Measurements from ENCODE around the gene PRPF19. TPM values are rescaled to one million over a fixed set of nuclear protein-coding genes. Genes with fewer than 3 reads are reported as not detected.

The PRPF19 gene
- total and polyA plus RNA-seq, 2 of the 8 experiments (the other 6 are each of a cell fraction or from before 2014, with no cell fraction given), result 107 to 141 TPM

GRCh38 chr11:60863550-60864521, 42.5 kb downstream of the PRPF19 start:
- H3K23me2 ChIP-seq (ENCODE audit: low read depth, low read length), result no peaks in the 10 kb centered on the region
- CTCF ChIA-PET (ENCODE audit: partially characterized antibody), result interaction anchor here (0.5 to 6.5 kb wide), 5 partner anchors 9 to 32 kb away, joined by 3 to 38 read pairs (median 4); no protein-coding TSS in a partner anchor
- DNase-seq (ENCODE audit: low read depth in 1 of 2, low spot score in 2 of 2) (no peak), FAIRE-seq (no peak)
- H3K79me2 ChIP-seq (ENCODE audit: control insufficient read depth in 1 of 2, insufficient read depth in 2 of 2, low read length in 2 of 2), result no peaks in the 10 kb centered on the region
- TF ChIP-seq POLR2AphosphoS5 (IDR thresholded peaks at IDR 0.05; ENCODE audit: low read depth, low read length), result no peak
- no peak for TF ChIP-seq SIRT6 (IDR thresholded peaks at IDR 0.05; ENCODE audit: low read length)
- TF ChIP-seq SAP30 (IDR thresholded peaks at IDR 0.05; ENCODE audit: insufficient read depth, insufficient replicate concordance, low read length), result no peak
- TF ChIP-seq PHF8 (conservative IDR thresholded peaks at IDR 0.05; ENCODE audit: low read depth, low read length), result no peak
- no peak for TF ChIP-seq SP1 (IDR thresholded peaks at IDR 0.05; ENCODE audit: low read depth, low read length)
- no peak for TF ChIP-seq TEAD4 (IDR thresholded peaks at IDR 0.05; ENCODE audit: low read depth, low read length)
- no peak for TF ChIP-seq HDAC6 (IDR thresholded peaks at IDR 0.05; ENCODE audit: low read depth, low read length)
- no peaks in the 10 kb centered on the region for H3K9me3 ChIP-seq (ENCODE audit: insufficient read depth in 2 of 2, low read depth in 1 of 2, low read length in 1 of 2)
- H3K14ac ChIP-seq (ENCODE audit: insufficient read length), result no peak overlapping the region
- H2AK5ac ChIP-seq (ENCODE audit: low read depth, low read length), result no peak overlapping the region
- H3K36me3 ChIP-seq (ENCODE audit: control insufficient read depth in 2 of 4, insufficient read depth in 4 of 4, low read length in 3 of 4), result no peaks in the 10 kb centered on the region
- H3K27me3 ChIP-seq (replicated peaks in 1 of 4; ENCODE audit: control insufficient read depth in 3 of 4, extremely low read depth in 1 of 4, insufficient read depth in 3 of 4, low read length in 3 of 4), result no peaks in the 10 kb centered on the region
- H3K18ac ChIP-seq (ENCODE audit: extremely low read depth, low read length), result no peak overlapping the region
- 85% methylated on average over 16 of the region's 16 CpGs; no CpG with 5 or more reads in 1 of the 2 experiments for WGBS, 2 experiments (ENCODE audit: extremely low coverage in 1 of 2, insufficient coverage in 1 of 2, insufficient read length in 1 of 2, insufficient replicate concordance in 2 of 2, low coverage in 1 of 2, low lambda C conversion rate in 2 of 2, missing lambda C conversion rate in 1 of 2)
- no peak overlapping the region for H2BK20ac ChIP-seq (ENCODE audit: low read length)
- H4K91ac ChIP-seq (replicated peaks; ENCODE audit: insufficient read length, low read length), result no peak overlapping the region
- H3K9ac ChIP-seq (replicated peaks in 1 of 4; ENCODE audit: extremely low read depth in 1 of 4, low read depth in 3 of 4, low read length in 3 of 4), result no peak overlapping the region
- POLR2A ChIA-PET (ENCODE audit: partially characterized antibody), result no interaction called here
- H3K23ac ChIP-seq (ENCODE audit: insufficient read length), result no peak overlapping the region
- H2BK120ac ChIP-seq (replicated peaks; ENCODE audit: low read depth, low read length), result no peak overlapping the region
- H2BK15ac ChIP-seq (ENCODE audit: low read length), result no peak overlapping the region
- H2BK12ac ChIP-seq (ENCODE audit: low read depth, low read length), result no peak overlapping the region
- no peak overlapping the region for H4K8ac ChIP-seq (ENCODE audit: extremely low read depth, insufficient read depth, low read length)
- no peak overlapping the region for H4K5ac ChIP-seq (ENCODE audit: insufficient read length, low read depth, low read length)
- no peaks in the 10 kb centered on the region for H3K4me1 ChIP-seq (replicated peaks in 1 of 4; ENCODE audit: control insufficient read depth in 3 of 4, insufficient read depth in 4 of 4, low read length in 3 of 4)
- no peak overlapping the region for H3K4ac ChIP-seq (replicated peaks; ENCODE audit: insufficient read length, low read depth, low read length)
- no peak overlapping the region for H3K4me3 ChIP-seq (ENCODE audit: extremely low read depth in 1 of 4, insufficient read depth in 2 of 4, low read depth in 3 of 4, low read length in 4 of 4)
- H3K56ac ChIP-seq (replicated peaks; ENCODE audit: insufficient read length, low read depth, low read length), result no peak overlapping the region
- no peak overlapping the region for H3K27ac ChIP-seq (ENCODE audit: low read depth, low read length)
- no peak overlapping the region for H3K4me2 ChIP-seq (ENCODE audit: insufficient read depth in 1 of 2, low read depth in 2 of 2, low read length in 2 of 2)
- no peak overlapping the region for H2AFZ ChIP-seq (ENCODE audit: low read length)
- H4K20me1 ChIP-seq (replicated peaks in 1 of 2; ENCODE audit: control insufficient read depth in 1 of 2, insufficient read depth in 2 of 2, low read length in 2 of 2), result no peaks in the 10 kb centered on the region
- H3K79me1 ChIP-seq (ENCODE audit: low read depth, low read length), result no peaks in the 10 kb centered on the region
- H2BK5ac ChIP-seq (ENCODE audit: low read depth, low read length), result no peak overlapping the region
